WERI-Rb-1 (cell line): Measurements from ENCODE around the gene RNMT.
"Not testable (repeated sequence)": the region's sequence is repeated elsewhere in the genome, so short reads cannot be mapped to it uniquely, and the experiment has no call there.

Source experiments
- DNase-seq: peaks from one replicate; pipeline ENCODE4 v3.0.0-alpha.2; 2020
- H3K27ac ChIP-seq: fragments of 250-450 bp; sonication (Bioruptor Pico); 2 replicates; pipeline ENCODE4 v1.5.1; 2020; ENCODE audit warnings: mild to moderate bottlenecking, moderate library complexity
- H3K27me3 ChIP-seq: fragments of 250-450 bp; sonication (Bioruptor Pico); 2 replicates; pipeline ENCODE4 v1.5.1; 2021; ENCODE audit warnings: mild to moderate bottlenecking, low read depth, moderate library complexity; ENCODE audit not compliant: insufficient read depth, severe bottlenecking
- H3K36me3 ChIP-seq: fragments of 250-450 bp; sonication (Bioruptor Pico); 2 replicates; pipeline ENCODE4 v1.5.1; 2020; ENCODE audit warnings: mild to moderate bottlenecking, moderate library complexity
- H3K4me3 ChIP-seq: 2 replicates; pipeline ENCODE4 v1.5.1; 2011; ENCODE audit warnings: low read depth, mild to moderate bottlenecking, control low read depth, low read length
- H3K9me3 ChIP-seq: fragments of 250-450 bp; sonication (Bioruptor Pico); 2 replicates; pipeline ENCODE4 v1.5.1; 2021; ENCODE audit warnings: mild to moderate bottlenecking, moderate library complexity; ENCODE audit not compliant: severe bottlenecking
- TF ChIP-seq, protein P1 (sequence below): IDR thresholded peaks from 2 replicates; pipeline ENCODE4 v1.5.1; 2011; ENCODE audit warnings: low read depth, mild to moderate bottlenecking, control low read depth, inconsistent platforms, low read length

RNMT gene

DNA sequence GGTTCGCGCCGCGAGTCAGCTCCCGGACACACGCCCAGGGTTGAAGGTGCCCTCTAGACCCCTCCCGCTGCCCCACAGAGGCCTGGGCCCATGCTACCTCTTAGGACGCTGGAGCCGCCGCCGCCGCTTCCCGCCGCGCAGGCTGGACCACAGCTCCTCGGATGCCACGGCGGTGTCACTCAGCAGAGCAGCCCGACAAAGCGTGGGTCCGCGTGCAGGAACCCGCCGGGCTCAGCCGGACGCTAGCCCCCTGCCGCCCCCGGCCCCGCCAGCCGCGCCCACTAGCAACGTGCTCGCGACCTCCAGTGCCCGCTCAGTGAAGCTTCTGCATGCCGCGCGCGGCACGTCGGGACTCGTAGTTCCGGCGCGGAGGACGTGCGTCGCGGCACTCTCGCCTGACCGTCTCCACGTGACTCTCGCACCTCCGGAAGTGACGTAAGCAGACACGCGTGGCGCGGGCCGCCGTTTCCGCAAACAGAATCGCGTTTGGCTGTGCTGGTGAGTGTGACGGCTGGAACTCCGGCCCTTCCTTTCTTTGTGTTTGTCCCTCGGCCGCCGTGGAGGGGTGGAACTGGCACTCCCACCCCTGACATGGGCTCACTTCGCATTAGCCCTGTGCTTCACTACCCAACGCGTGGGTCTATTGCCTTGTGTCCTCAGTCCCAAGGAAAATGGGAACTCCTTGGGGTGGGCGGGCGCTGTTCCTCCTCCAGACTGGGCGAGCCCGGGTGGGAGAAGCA lies at the start of gene RNMT, which contains the start of gene FAM210A:
TSS of gene RNMT (plus strand) at position 442 of the 740 bp plus-strand sequence. CDS start 4,845 bp downstream, outside the sequence.
TSS of gene FAM210A (minus strand) at position 327 of the 740 bp plus-strand sequence. CDS start 44,481 bp downstream, outside the sequence.
- TF ChIP-seq, protein P1, sequence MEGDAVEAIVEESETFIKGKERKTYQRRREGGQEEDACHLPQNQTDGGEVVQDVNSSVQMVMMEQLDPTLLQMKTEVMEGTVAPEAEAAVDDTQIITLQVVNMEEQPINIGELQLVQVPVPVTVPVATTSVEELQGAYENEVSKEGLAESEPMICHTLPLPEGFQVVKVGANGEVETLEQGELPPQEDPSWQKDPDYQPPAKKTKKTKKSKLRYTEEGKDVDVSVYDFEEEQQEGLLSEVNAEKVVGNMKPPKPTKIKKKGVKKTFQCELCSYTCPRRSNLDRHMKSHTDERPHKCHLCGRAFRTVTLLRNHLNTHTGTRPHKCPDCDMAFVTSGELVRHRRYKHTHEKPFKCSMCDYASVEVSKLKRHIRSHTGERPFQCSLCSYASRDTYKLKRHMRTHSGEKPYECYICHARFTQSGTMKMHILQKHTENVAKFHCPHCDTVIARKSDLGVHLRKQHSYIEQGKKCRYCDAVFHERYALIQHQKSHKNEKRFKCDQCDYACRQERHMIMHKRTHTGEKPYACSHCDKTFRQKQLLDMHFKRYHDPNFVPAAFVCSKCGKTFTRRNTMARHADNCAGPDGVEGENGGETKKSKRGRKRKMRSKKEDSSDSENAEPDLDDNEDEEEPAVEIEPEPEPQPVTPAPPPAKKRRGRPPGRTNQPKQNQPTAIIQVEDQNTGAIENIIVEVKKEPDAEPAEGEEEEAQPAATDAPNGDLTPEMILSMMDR, result peak; percentile 16; the same call in 1 of the 2 replicates
- peak within 1 kb of the TSS; percentile 80 for H3K27ac ChIP-seq
- no peaks in the 10 kb centered on the region for H3K9me3 ChIP-seq
- peak within 1 kb of the TSS; percentile 95 for H3K4me3 ChIP-seq
- no peaks in the 10 kb centered on the region for H3K27me3 ChIP-seq
- H3K36me3 ChIP-seq, result peaks cover 1% of the 10 kb centered on the region; the same call in 1 of the 2 replicates
- DNase-seq, result peak; percentile 96

DNA sequence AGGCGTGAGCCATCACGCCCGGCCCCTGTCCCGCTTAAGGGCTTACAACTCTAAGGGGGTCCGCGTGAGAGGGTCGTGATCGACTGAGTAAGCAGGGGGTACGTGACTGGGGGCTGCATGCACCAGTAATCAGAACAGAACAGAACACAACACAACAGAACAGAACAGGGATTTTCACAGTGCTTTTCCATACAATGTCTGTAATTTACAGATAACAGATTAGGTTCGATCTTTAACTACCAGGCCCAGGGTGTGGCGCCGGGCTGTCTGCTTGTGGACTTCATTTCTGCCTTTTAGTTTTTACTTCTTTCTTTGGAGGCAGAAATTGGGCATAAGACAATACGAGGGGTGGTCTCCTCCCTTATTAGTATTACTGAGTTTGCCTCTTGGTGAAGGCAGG lies 49.1 kb upstream of the RNMT start:
- H3K4me3 ChIP-seq, H3K27me3 ChIP-seq, H3K9me3 ChIP-seq, DNase-seq, H3K36me3 ChIP-seq, H3K27ac ChIP-seq: not testable (repeated sequence)

DNA sequence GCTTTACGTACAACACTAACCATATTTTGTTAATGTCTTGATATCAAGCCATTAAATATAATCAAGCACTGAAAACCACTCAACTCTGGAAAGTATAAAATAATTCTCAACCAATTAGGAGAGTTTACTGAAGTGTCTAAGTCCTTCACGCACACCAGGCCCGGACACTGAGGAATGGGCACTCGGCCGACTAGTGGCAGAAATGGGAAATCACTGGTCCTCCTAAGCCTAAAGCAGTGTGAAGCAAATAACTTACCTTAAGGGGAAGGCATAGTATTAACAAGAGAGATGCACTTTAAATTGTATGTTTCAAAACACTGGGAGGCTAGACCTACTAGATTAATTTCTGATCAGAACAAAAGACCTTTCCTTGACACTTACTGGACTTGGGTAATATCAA lies 45.9 kb upstream of the RNMT start:
- Histone ChIP-seq H3K27me3 (no peaks in the 10 kb centered on the region), H3K9me3 (no peaks in the 10 kb centered on the region), H3K4me3 (no peak overlapping the region), H3K36me3 (0 out of 2 replicates have a peak, but pooled peaks cover 3% of the 10 kb centered on the region), H3K27ac (no peak overlapping the region)
- DNase-seq, result peak; percentile 37
- TF ChIP-seq, protein P1, result peak; percentile 53

DNA sequence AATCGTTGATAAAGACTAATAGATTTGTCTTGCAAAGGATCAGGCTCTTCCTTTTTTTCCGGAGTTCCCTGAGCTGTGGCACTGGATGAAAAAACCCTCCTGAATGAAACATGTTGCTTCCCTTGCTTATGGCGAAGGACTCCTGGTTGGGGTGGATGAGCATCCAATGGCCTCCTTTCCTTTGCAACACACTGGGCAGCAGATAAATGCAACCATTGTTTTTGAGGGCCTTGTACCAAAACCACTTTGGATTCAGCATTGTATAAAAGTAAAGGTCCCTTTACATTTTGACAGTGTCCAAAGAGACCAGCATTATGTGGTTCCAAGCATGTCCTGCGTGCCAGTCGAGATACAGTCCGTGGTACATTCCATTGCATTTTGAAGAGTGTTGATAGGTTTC lies 44.8 kb upstream of the RNMT start:
- no peak overlapping the region for H3K27ac ChIP-seq
- H3K36me3 ChIP-seq, result 0 out of 2 replicates have a peak, but pooled peaks cover 3% of the 10 kb centered on the region
- H3K9me3 ChIP-seq, result no peaks in the 10 kb centered on the region
- TF ChIP-seq, protein P1, result no peak
- no peak overlapping the region for H3K4me3 ChIP-seq
- H3K27me3 ChIP-seq, result no peaks in the 10 kb centered on the region
- DNase-seq, result no peak

DNA sequence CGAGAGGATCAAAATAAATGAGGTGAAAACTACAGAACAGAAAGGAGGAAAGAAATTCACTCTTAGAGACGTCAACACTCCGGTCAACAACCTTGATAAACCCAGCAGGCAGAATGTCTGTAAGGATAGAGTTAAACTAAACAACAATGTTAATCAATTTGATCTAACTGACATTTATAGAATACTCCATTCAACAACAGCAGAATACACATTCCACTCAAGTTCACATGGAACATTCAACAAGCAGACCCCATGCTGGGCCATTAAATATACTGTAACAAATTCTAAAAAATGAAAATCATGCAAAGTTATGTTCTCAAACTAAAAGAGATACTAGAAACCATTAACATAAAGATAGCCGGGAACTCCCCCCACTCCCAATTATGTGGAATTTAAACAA lies 41.9 kb upstream of the RNMT start:
- no peaks in the 10 kb centered on the region for H3K27me3 ChIP-seq
- no peak overlapping the region for H3K4me3 ChIP-seq
- H3K27ac ChIP-seq, result no peak overlapping the region
- 0 out of 2 replicates have a peak, but pooled peaks cover 3% of the 10 kb centered on the region for H3K36me3 ChIP-seq
- DNase-seq, result no peak
- H3K9me3 ChIP-seq, result no peaks in the 10 kb centered on the region
- TF ChIP-seq, protein P1, result no peak

DNA sequence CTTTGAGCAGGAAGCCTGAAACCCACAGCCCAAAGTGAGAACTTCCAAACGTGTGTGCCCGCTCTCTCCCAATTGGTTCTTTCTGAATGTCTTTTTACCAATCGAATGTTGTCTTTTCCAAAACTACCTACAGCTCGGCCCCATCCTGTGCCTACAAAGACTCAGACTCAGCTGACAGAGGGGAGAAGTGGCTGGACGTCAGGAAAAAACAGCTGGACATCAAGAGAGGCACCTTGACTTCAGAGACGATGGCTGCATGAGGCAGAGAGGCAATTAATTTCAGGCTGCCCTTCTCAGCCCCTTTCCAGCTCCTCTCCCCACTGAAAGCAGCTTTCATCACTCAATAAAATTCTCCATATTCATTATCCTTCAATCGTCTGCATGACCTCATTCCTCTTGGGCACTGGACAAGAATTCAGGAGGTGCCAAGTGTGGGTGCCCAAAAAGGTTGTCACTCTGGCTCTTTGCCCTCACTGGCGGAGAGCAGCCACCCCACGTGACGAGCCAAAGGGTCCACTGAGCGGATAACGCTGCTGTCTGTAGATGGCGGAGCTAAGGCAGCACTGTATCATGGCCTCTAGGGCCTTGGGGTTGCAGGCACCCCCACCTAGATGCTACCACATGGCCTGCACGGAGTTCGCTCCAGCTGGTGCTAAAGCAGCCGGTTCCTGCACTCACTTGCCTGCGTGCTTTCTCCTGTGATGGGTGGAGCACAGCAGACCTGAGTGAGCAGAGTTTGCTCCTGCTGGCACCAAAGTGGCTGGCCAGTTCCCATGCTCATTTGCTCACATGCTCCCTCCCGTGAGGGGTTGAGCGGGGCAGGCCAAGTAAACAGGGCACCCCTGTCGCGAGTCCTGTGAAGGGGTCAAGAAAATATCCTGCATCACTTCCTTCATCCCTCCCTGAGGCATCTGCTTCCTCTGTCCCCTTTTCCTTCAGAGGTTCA lies 38.0 kb upstream of the RNMT start:
- no peak overlapping the region for H3K27ac ChIP-seq
- TF ChIP-seq, protein P1, result no peak
- no peaks in the 10 kb centered on the region for H3K27me3 ChIP-seq
- H3K9me3 ChIP-seq, result no peaks in the 10 kb centered on the region
- H3K4me3 ChIP-seq, result no peak overlapping the region
- no peak for DNase-seq
- no peaks in the 10 kb centered on the region for H3K36me3 ChIP-seq

DNA sequence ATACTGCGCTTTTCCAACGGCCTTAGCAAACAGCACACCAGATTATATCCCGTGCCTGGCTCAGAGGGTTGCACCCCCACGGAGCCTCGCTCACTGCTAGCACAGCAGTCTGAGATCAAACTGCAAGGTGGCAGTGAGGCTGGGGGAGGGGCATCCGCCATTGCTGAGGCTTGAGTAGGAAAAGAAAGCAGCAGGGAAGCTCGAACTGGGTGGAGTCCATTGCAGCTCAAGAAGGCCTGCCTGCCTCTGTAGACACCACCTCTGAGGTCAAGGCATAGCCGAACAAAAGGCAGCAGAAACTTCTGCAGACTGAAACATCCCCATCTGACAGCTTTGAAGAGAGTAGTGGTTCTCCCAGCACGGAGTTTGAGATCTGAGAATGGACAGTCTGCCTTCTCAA lies 36.4 kb upstream of the RNMT start:
- not testable (repeated sequence) for H3K9me3 ChIP-seq, H3K4me3 ChIP-seq, H3K27me3 ChIP-seq, DNase-seq, H3K27ac ChIP-seq, H3K36me3 ChIP-seq

DNA sequence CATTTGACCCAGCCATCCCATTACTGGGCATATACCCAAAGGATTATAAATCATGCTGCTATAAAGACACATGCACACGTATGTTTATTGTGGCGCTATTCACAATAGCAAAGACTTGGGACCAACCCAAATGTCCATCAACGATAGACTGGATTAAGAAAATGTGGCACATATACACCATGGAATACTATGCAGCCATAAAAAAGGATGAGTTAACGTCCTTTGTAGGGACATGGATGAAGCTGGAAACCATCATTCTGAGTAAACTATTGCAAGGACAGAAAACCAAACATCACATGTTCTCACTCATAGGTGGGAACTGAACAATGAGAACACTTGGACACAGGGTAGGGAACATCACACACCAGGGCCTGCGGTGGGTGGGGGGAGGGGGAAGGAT lies 31.1 kb upstream of the RNMT start:
- not testable (repeated sequence) for H3K27me3 ChIP-seq, H3K9me3 ChIP-seq, H3K36me3 ChIP-seq, H3K27ac ChIP-seq, H3K4me3 ChIP-seq, DNase-seq
